Cardiac muscle cell (in vitro differentiated cells and primary cell): ENCODE data around the gene ERC2. TPM values are rescaled to one million over a fixed set of nuclear protein-coding genes. Genes with fewer than 3 reads are reported as not detected.
A peak's percentile ranks its signal among the peaks of the same experiment; 100 is the strongest.

Experiments
- DNase-seq, 2 donors: peaks; one replicate each; pipeline versions ENCODE4 v3.0.0 to v3.0.0-alpha.2; 2010 to 2017; ENCODE audit warnings: low read depth in 1 of 2, low spot score in 1 of 2
- H3K27ac ChIP-seq: fragments of 200-600 bp; sonication (generic); 2 replicates; pipeline ENCODE4 v1.5.1; 2016
- H3K27me3 ChIP-seq: fragments of 200-600 bp; sonication (generic); 2 replicates; pipeline ENCODE4 v1.6.0; 2016; ENCODE audit warnings: control low read depth
- H3K36me3 ChIP-seq: fragments of 200-600 bp; sonication (generic); 2 replicates; pipeline ENCODE4 v1.5.1; 2016; ENCODE audit warnings: control low read depth
- H3K4me1 ChIP-seq: fragments of 200-600 bp; sonication (generic); 2 replicates; pipeline ENCODE4 v1.8.1; 2017; ENCODE audit warnings: low read depth, mild to moderate bottlenecking, mixed run types
- H3K4me3 ChIP-seq: fragments of 200-600 bp; sonication (generic); 2 replicates; pipeline ENCODE4 v1.5.1; 2016; ENCODE audit warnings: mild to moderate bottlenecking
- H3K9me3 ChIP-seq: fragments of 200-600 bp; sonication (generic); 2 replicates; pipeline ENCODE4 v1.5.1; 2017; ENCODE audit warnings: low read depth, mild to moderate bottlenecking, control low read depth
- CTCF ChIP-seq: IDR thresholded peaks from 2 replicates; pipeline ENCODE4 v1.5.1; 2012; ENCODE audit warnings: low read depth, mild to moderate bottlenecking, low read length
- polyA plus RNA-seq: library from polyadenylated mRNA; unstranded; fragments of >200 nt; fragmentation: Nextera tagmentation; extraction: Ambion mirVana; gene quantifications from 2 replicates; pipeline ENCODE4 v1.2.1, GENCODE V29; 2016
- total RNA-seq: library from RNA; depleted of rRNA; stranded (reverse); fragments of >200 nt; gene quantifications from 2 replicates; pipeline ENCODE4 v1.2.3, GENCODE V29; 2016

ERC2 gene
- total and polyA plus RNA-seq, 2 experiments from 2014 or later, result 18.1 to 29.0 TPM

GRCh38 chr3:55514962-55515361, 953.3 kb downstream of the ERC2 start:
- no peaks in the 10 kb centered on the region for H3K36me3 ChIP-seq
- H3K27ac ChIP-seq, result no peak overlapping the region
- TF ChIP-seq CTCF, result no peak
- DNase-seq, result no peak
- H3K27me3 ChIP-seq, result no peaks in the 10 kb centered on the region
- H3K4me3 ChIP-seq, result no peak overlapping the region
- H3K4me1 ChIP-seq, result no peaks in the 10 kb centered on the region
- no peaks in the 10 kb centered on the region for H3K9me3 ChIP-seq

GRCh38 chr3:55512571-55513343, 955.5 kb downstream of the ERC2 start:
- H3K36me3 ChIP-seq, result no peaks in the 10 kb centered on the region
- H3K4me3 ChIP-seq, result no peak overlapping the region
- no peak overlapping the region for H3K27ac ChIP-seq
- no peak for DNase-seq
- no peaks in the 10 kb centered on the region for H3K9me3 ChIP-seq
- H3K27me3 ChIP-seq, result no peaks in the 10 kb centered on the region
- H3K4me1 ChIP-seq, result no peaks in the 10 kb centered on the region
- no peak for TF ChIP-seq CTCF

- TF ChIP-seq CTCF, result no peak
- Histone ChIP-seq H3K9me3 (no peaks in the 10 kb centered on the region), H3K27me3 (no peaks in the 10 kb centered on the region), H3K27ac (no peak overlapping the region), H3K4me3 (no peak overlapping the region), H3K4me1 (no peaks in the 10 kb centered on the region), H3K36me3 (no peaks in the 10 kb centered on the region)
- DNase-seq, result peak in 1 of 2 donors; percentile 43
These were observed 956.2 kb downstream of the ERC2 start for GRCh38 chr3:55511895-55512570.

- Histone ChIP-seq H3K27me3 (no peaks in the 10 kb centered on the region), H3K9me3 (no peaks in the 10 kb centered on the region), H3K27ac (no peak overlapping the region), H3K4me3 (no peak overlapping the region), H3K4me1 (no peaks in the 10 kb centered on the region), H3K36me3 (no peaks in the 10 kb centered on the region)
- no peak for TF ChIP-seq CTCF
- no peak for DNase-seq
These were observed 959.9 kb downstream of the ERC2 start for GRCh38 chr3:55508335-55508734.

- Histone ChIP-seq H3K27ac (no peak overlapping the region), H3K4me1 (no peaks in the 10 kb centered on the region), H3K4me3 (no peak overlapping the region), H3K27me3 (no peaks in the 10 kb centered on the region), H3K36me3 (no peaks in the 10 kb centered on the region), H3K9me3 (no peaks in the 10 kb centered on the region)
- no peak for TF ChIP-seq CTCF
- DNase-seq, result no peak
These were observed 960.5 kb downstream of the ERC2 start for GRCh38 chr3:55507808-55508207.
